GM18909 (cell line): ENCODE data around the gene LRRC75B.
A peak's percentile ranks its signal among the peaks of the same experiment; 100 is the strongest.
"Not testable (repeated sequence)": the region's sequence is repeated elsewhere in the genome, so short reads cannot be mapped to it uniquely, and the experiment has no call there.

Experiments
- ATAC-seq: cut with Tn5 transposase; IDR thresholded peaks from one replicate; pipeline ENCODE4 v1.9.1; 2021; ENCODE audit warnings: mild to moderate bottlenecking; ENCODE audit not compliant: unreplicated experiment, poor library complexity

The LRRC75B gene

GRCh38 chr22:24592851-24593558 lies at the start of gene LRRC75B:
Gene LRRC75B, minus strand, starts transcription at chr22:24593073. Its CDS starts 34 bp downstream, at chr22:24593039.
- peak; percentile 82 for ATAC-seq

- not testable (repeated sequence) for ATAC-seq
These were observed 49.4 kb upstream of the LRRC75B start for GRCh38 chr22:24642307-24642706.

GRCh38 chr22:24636513-24636912 lies 43.6 kb upstream of the LRRC75B start:
- not testable (repeated sequence) for ATAC-seq

GRCh38 chr22:24634776-24635389 lies 42.0 kb upstream of the LRRC75B start:
- ATAC-seq = not testable (repeated sequence)

- not testable (repeated sequence) for ATAC-seq
These were observed 40.6 kb upstream of the LRRC75B start for GRCh38 chr22:24633231-24634023.

GRCh38 chr22:24632642-24633041 lies 39.8 kb upstream of the LRRC75B start:
- ATAC-seq = not testable (repeated sequence)

- not testable (repeated sequence) for ATAC-seq
These were observed 38.7 kb upstream of the LRRC75B start for GRCh38 chr22:24631430-24632122.

- ATAC-seq = not testable (repeated sequence)
These were observed 38.0 kb upstream of the LRRC75B start for GRCh38 chr22:24630812-24631427.

GRCh38 chr22:24629069-24629468 lies 36.2 kb upstream of the LRRC75B start:
- ATAC-seq = not testable (repeated sequence)

- ATAC-seq = not testable (repeated sequence)
These were observed 35.0 kb upstream of the LRRC75B start for GRCh38 chr22:24627911-24628310.

GRCh38 chr22:24622596-24622995 lies 29.7 kb upstream of the LRRC75B start:
- not testable (repeated sequence) for ATAC-seq

GRCh38 chr22:24621244-24621643 lies 28.4 kb upstream of the LRRC75B start:
- ATAC-seq = not testable (repeated sequence)

GRCh38 chr22:24614794-24615193 lies 21.9 kb upstream of the LRRC75B start:
- not testable (repeated sequence) for ATAC-seq

- not testable (repeated sequence) for ATAC-seq
These were observed 17.0 kb upstream of the LRRC75B start for GRCh38 chr22:24609888-24610287.

GRCh38 chr22:24608327-24608726 lies 15.5 kb upstream of the LRRC75B start:
- not testable (repeated sequence) for ATAC-seq

GRCh38 chr22:24607429-24607983 lies 14.6 kb upstream of the LRRC75B start:
- ATAC-seq = peak; percentile 71

- ATAC-seq = not testable (repeated sequence)
These were observed 13.5 kb upstream of the LRRC75B start for GRCh38 chr22:24606340-24606739.

- ATAC-seq = not testable (repeated sequence)
These were observed 11.1 kb upstream of the LRRC75B start for GRCh38 chr22:24603770-24604629.
